SJSA1 (cell line): ENCODE measurements around the gene MTA2. TPM values are rescaled to one million over a fixed set of nuclear protein-coding genes. Genes with fewer than 3 reads are reported as not detected.
A peak's percentile ranks its signal among the peaks of the same experiment; 100 is the strongest.
"Not testable (repeated sequence)": the region's sequence is repeated elsewhere in the genome, so short reads cannot be mapped to it uniquely, and the experiment has no call there.

Source experiments
- DNase-seq, 2 experiments: peaks; one replicate each; pipeline ENCODE4 v3.0.0-alpha.2; 2015 to 2020; ENCODE audit warnings: low spot score in 2 of 2, low read depth in 1 of 2
- H3K27ac ChIP-seq: fragments of 250-450 bp; sonication (Bioruptor Pico); 2 replicates; pipeline ENCODE4 v1.5.1; 2020; ENCODE audit warnings: mild to moderate bottlenecking, moderate library complexity
- H3K27me3 ChIP-seq: fragments of 250-450 bp; sonication (Bioruptor Pico); replicated peaks from 2 replicates; pipeline ENCODE4 v1.5.1; 2020; ENCODE audit warnings: mild to moderate bottlenecking, moderate library complexity
- H3K36me3 ChIP-seq: fragments of 250-450 bp; sonication (Bioruptor Pico); 2 replicates; pipeline ENCODE4 v1.5.1; 2020; ENCODE audit warnings: mild to moderate bottlenecking
- H3K4me1 ChIP-seq: fragments of 250-450 bp; sonication (Bioruptor Pico); replicated peaks from 2 replicates; pipeline ENCODE4 v1.6.1; 2021; ENCODE audit warnings: mild to moderate bottlenecking
- H3K4me3 ChIP-seq: fragments of 250-450 bp; sonication (Bioruptor Pico); 2 replicates; pipeline ENCODE4 v1.5.1; 2020; ENCODE audit warnings: mild to moderate bottlenecking
- H3K9me3 ChIP-seq: fragments of 250-450 bp; sonication (Bioruptor Pico); replicated peaks from 2 replicates; pipeline ENCODE4 v1.5.1; 2020; ENCODE audit warnings: mild to moderate bottlenecking
- total RNA-seq: library from RNA; depleted of rRNA; stranded (reverse); fragments of >200 nt; shearing (Covaris generic); gene quantifications from 2 replicates; pipeline ENCODE4 v1.2.3, GENCODE V29; 2014

Gene MTA2
- total RNA-seq, 1 experiment from 2014 or later: 214 TPM

GRCh38 chr11:62622476-62623089 is 20.9 kb upstream of the MTA2 start:
- peak overlapping the region; percentile 71 for H3K27ac ChIP-seq
- H3K4me1 ChIP-seq: peaks cover 9% of the 10 kb centered on the region
- no peaks in the 10 kb centered on the region for H3K27me3 ChIP-seq
- no peak for DNase-seq
- no peaks in the 10 kb centered on the region for H3K9me3 ChIP-seq
- H3K4me3 ChIP-seq: peak overlapping the region; percentile 55
- H3K36me3 ChIP-seq: peaks cover 41% of the 10 kb centered on the region

DNA sequence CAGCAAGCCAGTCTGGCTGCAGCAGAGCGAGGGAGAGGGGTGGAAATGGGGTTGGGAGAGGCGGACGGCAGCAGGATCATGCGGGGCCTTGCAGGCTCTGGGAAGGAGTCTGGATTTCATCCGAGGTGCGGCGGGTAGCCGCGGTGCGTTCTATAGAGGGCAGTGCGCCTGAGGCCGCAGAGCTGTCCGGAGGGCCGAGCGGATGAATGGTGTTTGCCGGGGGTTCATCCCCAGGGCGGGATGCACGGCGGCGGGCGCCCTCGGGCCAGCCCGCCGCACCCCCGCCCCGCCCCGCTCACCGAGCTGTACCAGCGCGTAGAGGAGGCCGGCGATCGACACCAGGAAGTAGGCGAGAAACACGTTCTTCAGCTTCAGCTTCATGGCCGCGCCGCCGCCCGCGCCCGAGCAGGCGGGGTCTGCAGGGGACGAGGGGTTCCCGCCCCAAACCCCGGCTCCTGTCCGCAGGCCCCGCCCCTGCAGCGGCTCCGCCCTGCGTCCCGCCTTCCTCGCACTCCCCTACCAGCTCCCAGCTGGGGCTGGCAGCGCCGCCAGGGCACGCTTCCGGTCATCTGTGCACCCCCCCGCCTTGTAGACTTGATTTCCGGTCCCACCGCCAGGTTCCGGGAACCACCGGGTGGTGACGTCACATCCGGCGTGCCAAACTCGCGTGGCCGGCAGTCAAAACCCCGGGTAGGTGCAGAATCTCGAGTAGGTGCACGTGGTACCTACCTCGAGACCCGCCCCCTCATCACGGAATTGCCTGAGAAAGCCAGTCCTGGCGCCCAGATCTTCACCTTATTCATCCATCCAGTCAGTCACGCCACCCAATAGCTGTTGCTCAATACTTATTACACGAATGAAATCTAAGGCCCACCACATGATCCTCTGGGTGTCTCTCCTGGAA is 20.2 kb upstream of the MTA2 start, which contains the start of gene B3GAT3:
Gene B3GAT3 (minus strand): TSS at position 420 of the 904 bp plus-strand sequence. CDS start 39 bp downstream, at position 381.
- H3K4me1 ChIP-seq: peaks cover 9% of the 10 kb centered on the region
- peak within 1 kb of the TSS; percentile 71 for H3K27ac ChIP-seq
- peaks cover 41% of the 10 kb centered on the region for H3K36me3 ChIP-seq
- DNase-seq: peak; percentile 98 to 100
- peak within 1 kb of the TSS; percentile 55 for H3K4me3 ChIP-seq
- no peaks in the 10 kb centered on the region for H3K27me3 ChIP-seq
- no peaks in the 10 kb centered on the region for H3K9me3 ChIP-seq

- Histone ChIP-seq H3K4me3 (peak overlapping the region; percentile 55), H3K27ac (peak overlapping the region; percentile 17; the same call in 1 of the 2 replicates), H3K4me1 (peaks cover 9% of the 10 kb centered on the region), H3K27me3 (no peaks in the 10 kb centered on the region), H3K9me3 (no peaks in the 10 kb centered on the region), H3K36me3 (peaks cover 41% of the 10 kb centered on the region)
- DNase-seq: no peak
Measured at GRCh38 chr11:62621027-62621566, 19.4 kb upstream of the MTA2 start.

DNA sequence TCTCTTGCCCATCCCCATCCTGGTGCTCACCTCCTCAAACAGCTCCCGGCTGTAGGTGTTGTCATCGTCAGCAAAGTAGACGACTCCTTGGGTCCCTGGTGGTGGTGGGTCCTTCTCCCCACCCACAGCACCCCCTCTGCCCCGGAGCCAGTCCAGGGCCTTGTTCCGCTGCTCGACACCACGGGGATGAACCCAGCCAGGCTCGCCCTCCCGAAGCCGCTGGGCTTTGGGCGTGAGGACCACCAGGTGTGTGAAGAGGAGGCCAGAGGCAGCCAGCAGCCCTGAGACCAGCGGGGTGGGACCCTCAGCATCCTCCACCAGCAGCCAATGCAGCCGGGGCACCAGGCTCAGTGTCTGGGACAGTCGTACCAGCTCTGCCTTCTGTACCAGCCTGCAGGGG is 15.3 kb upstream of the MTA2 start:
- not testable (repeated sequence) for H3K27me3 ChIP-seq, H3K4me3 ChIP-seq, DNase-seq, H3K9me3 ChIP-seq, H3K27ac ChIP-seq, H3K4me1 ChIP-seq
- H3K36me3 ChIP-seq: peaks cover 39% of the 10 kb centered on the region

DNA sequence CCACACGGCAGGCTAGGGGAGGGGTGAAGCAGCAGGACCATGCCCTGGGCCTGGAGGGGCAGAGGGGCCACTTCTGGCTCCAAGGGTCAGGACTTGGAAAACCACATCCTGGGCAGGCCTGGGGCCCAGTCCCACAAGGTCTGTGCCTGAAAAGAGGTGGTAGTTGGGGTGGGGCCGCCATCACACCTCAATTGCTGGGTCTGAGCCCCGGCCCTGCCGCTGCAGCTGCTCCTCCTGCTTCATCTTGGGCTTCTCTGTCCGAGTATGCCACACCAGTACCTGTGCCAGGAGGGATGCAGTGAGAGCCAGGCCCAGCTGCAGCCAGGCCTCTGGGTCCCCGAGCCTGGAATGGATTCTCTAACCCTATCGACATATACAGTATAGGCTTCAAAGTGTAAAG is 13.9 kb upstream of the MTA2 start:
- DNase-seq: no peak
- no peak overlapping the region for H3K27ac ChIP-seq
- peaks cover 46% of the 10 kb centered on the region for H3K36me3 ChIP-seq
- H3K4me1 ChIP-seq: peaks cover 13% of the 10 kb centered on the region
- H3K4me3 ChIP-seq: no peak overlapping the region
- no peaks in the 10 kb centered on the region for H3K27me3 ChIP-seq
- H3K9me3 ChIP-seq: no peaks in the 10 kb centered on the region

DNA sequence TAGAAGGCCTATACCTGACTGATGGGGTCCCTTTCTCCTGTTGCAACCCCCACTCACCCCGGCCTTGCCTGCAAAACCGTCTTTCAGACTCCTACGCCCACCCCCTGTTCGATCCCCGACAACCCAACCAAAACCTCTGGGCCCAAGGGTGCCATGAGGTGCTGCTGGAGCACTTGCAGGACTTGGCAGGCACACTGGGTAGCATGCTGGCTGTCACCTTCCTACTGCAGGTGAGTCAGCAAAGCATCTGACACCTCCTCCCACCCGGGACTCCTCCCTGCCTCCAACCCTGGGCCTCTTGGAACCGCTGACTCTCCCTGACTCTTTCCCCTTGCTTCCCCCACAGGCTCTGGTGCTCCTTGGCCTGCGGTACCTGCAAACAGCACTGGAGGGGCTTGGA is 12.6 kb upstream of the MTA2 start:
- no peak for DNase-seq
- no peaks in the 10 kb centered on the region for H3K27me3 ChIP-seq
- H3K4me3 ChIP-seq: no peak overlapping the region
- H3K27ac ChIP-seq: no peak overlapping the region
- H3K9me3 ChIP-seq: no peaks in the 10 kb centered on the region
- H3K4me1 ChIP-seq: peaks cover 13% of the 10 kb centered on the region
- H3K36me3 ChIP-seq: peaks cover 51% of the 10 kb centered on the region

DNA sequence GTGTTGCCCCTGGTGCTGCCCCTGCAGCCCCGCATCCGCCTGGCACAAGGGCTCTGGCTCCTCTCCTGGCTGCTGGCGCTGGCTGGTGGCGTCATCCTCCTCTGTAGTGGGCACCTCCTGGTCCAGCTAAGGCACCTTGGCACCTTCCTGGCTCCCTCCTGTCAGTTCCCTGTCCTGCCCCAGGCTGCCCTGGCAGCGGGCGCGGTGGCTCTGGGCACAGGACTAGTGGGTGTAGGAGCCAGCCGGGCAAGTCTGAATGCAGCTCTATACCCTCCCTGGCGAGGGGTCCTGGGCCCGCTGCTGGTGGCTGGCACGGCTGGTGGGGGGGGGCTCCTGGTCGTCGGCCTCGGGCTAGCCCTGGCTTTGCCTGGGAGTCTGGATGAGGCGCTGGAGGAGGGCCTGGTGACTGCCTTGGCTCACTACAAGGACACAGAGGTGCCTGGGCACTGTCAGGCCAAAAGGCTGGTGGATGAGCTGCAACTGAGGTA is 11.7 kb upstream of the MTA2 start:
- Histone ChIP-seq H3K4me1 (peaks cover 13% of the 10 kb centered on the region), H3K27ac (no peak overlapping the region), H3K36me3 (peaks cover 55% of the 10 kb centered on the region), H3K4me3 (peak overlapping the region; percentile 66), H3K27me3 (no peaks in the 10 kb centered on the region), H3K9me3 (no peaks in the 10 kb centered on the region)
- no peak for DNase-seq

DNA sequence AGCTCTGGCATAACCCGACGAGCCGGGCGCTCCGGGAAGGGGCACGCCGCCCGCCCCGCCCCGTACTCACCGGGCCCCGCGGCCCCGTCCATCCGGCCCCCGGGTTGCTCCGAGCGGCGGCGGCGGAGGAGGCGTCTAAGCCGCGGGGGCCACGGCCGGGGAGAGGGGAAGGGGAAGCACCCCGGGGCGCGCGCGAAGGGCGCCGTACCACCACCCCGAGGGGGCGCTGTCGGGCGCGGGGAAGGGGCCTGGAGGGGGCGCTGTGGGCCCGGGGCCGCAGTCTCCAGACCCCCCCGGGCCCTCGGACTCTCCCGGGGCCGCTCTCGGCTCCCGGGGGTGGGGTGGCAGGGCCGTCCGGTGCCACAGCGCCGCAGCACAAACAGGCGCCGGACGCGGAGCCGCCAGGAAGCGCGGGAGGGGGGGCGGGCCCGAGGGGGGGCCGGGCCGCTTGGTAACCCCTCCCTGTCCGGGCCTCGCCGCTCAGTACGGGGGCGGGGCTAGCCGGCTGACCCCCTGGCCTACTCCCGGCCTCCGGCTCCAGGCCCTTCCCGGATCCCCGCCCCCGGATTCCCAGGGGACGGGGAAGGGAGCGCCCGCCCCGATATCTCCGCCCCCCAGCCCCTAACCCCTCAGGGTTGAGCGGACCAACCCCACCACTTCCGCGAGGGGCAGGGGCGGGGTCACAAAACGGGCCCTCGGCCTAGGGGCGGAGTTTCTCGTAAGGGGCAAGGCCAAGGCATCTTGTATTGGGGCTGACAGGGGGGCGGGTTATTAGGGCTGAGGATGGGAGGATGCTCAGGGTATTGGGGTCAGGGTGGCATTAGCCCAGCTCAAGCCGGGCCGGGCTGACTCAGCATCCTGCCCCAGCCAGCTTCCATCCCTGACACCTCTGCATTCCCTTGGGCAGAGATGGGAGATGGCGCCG is 11.0 kb upstream of the MTA2 start, which contains the start of the genes EML3 and ROM1:
Gene EML3 (minus strand): TSS at position 410 of the 925 bp plus-strand sequence. CDS start 318 bp downstream, at position 92.
Gene ROM1 (plus strand): TSS at position 892 of the 925 bp plus-strand sequence. CDS start 25 bp downstream, at position 917.
- no peaks in the 10 kb centered on the region for H3K27me3 ChIP-seq
- H3K4me3 ChIP-seq: peak within 1 kb of the TSS; percentile 66
- peak; percentile 76 to 96 for DNase-seq
- H3K4me1 ChIP-seq: peaks cover 13% of the 10 kb centered on the region
- H3K27ac ChIP-seq: peak within 1 kb of the TSS; percentile 59
- H3K9me3 ChIP-seq: no peaks in the 10 kb centered on the region
- peaks cover 61% of the 10 kb centered on the region for H3K36me3 ChIP-seq

GRCh38 chr11:62611705-62612365 is 10.2 kb upstream of the MTA2 start:
- peak overlapping the region; percentile 59 for H3K27ac ChIP-seq
- H3K27me3 ChIP-seq: no peaks in the 10 kb centered on the region
- H3K4me3 ChIP-seq: peak overlapping the region; percentile 66
- peaks cover 13% of the 10 kb centered on the region for H3K4me1 ChIP-seq
- peak; percentile 73 for DNase-seq
- H3K9me3 ChIP-seq: no peaks in the 10 kb centered on the region
- peaks cover 57% of the 10 kb centered on the region for H3K36me3 ChIP-seq

GRCh38 chr11:62610814-62611704 is 9.4 kb upstream of the MTA2 start:
- peak overlapping the region; percentile 59 for H3K27ac ChIP-seq
- no peak for DNase-seq
- H3K36me3 ChIP-seq: peaks cover 50% of the 10 kb centered on the region

DNA sequence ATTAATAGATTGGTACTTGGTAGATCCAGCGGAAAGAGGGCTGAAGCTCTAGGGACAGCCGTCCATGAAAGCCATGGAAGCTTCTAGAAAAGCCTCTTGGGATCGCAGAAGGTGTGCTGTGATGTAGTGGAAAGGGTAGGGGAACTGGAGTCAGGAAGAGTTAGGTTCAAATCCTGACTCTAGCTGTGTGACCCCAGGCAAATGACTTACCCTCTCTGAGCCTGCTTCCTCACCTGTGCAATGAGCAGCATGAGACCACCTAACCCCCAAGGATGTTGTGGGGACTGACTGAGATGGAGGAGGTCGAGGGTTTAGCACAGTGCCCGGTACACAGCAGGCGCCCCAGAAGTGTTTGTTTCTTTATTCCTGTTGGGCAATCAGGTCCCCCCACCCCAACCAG is 8.7 kb upstream of the MTA2 start:
- H3K27me3 ChIP-seq: no peaks in the 10 kb centered on the region
- H3K4me1 ChIP-seq: peaks cover 13% of the 10 kb centered on the region
- no peak overlapping the region for H3K4me3 ChIP-seq
- DNase-seq: no peak
- H3K9me3 ChIP-seq: no peaks in the 10 kb centered on the region
- peaks cover 50% of the 10 kb centered on the region for H3K36me3 ChIP-seq
- no peak overlapping the region for H3K27ac ChIP-seq

More at GRCh38 chr11:62610814-62611704, 9.4 kb upstream of the MTA2 start:
- peak overlapping the region; percentile 66 for H3K4me3 ChIP-seq
- H3K9me3 ChIP-seq: no peaks in the 10 kb centered on the region
- peaks cover 13% of the 10 kb centered on the region for H3K4me1 ChIP-seq
- no peaks in the 10 kb centered on the region for H3K27me3 ChIP-seq

DNA sequence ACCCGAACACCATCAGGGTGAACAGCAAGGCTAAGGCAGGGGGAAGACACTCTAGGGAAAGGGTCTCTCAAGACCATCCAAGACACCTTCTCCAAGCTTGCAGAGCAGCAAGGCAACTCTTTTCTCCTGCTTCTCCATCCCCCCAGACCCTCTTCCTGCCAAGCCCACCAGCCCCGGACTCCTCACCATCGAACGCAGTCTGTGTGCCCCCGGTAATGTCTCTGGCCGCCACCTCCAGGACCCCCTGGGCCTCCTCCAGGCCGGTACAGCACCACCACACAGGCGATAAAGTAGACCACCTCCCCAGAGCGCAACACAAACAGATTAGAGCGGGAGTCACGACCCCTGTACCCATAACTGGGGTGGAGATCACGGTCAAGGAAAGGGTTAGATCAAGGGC is 7.1 kb upstream of the MTA2 start:
- Histone ChIP-seq H3K27me3 (no peaks in the 10 kb centered on the region), H3K27ac (no peak overlapping the region), H3K36me3 (peaks cover 47% of the 10 kb centered on the region), H3K4me1 (peaks cover 13% of the 10 kb centered on the region), H3K9me3 (no peaks in the 10 kb centered on the region), H3K4me3 (no peak overlapping the region)
- no peak for DNase-seq
